Choroid plexus epithelial cell (primary cell): ENCODE measurements around the gene UBA7.

Source experiments
- DNase-seq: peaks from one replicate; pipeline ENCODE4 v3.0.0-alpha.2; 2010; ENCODE audit warnings: low read depth
- H3K4me3 ChIP-seq: 2 replicates; pipeline ENCODE4 v1.5.1; 2011; ENCODE audit warnings: low read depth, mild to moderate bottlenecking, control low read depth, low read length, moderate library complexity
- CTCF ChIP-seq: conservative IDR thresholded peaks from 2 replicates; pipeline ENCODE4 v1.5.1; 2011; ENCODE audit warnings: low read depth, mild to moderate bottlenecking, control low read depth, inconsistent platforms, low read length, moderate library complexity

The UBA7 gene

DNA sequence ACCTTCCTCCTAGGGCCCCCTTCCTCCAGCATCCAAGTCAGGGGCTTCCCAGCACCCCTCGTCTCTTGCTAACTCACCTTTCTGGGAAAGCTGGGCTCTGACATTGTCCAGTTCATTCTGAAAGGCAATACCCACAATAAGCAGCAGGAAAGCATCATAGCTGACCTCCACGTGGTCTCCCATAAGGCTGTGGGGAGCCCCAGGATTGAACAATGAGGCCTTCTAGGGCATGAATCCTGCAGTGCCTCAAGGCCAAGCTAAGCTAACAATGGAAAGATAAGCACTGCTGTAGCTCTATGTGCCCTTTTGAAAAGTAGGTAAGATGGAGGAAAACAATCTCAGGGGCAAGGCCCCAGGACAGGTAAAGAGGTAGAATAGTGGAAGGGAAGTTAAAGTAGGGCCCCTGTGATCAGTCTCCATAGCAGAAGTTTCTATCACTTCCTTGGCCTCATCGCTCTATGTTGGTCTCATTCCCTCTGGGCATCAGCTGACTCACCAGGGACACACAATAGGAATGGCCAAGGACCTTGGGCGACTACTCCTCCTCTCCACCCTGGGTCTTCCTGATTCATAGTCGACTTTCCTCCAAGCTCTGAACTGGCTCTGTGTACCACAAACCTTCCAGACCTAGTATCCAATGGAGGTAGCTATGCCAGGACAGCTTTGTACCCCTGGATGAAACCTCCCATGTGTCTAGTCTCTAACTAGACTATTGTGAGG is 30.9 kb upstream of the UBA7 start:
- H3K4me3 ChIP-seq, result no peak overlapping the region
- TF ChIP-seq CTCF, result no peak
- no peak for DNase-seq

DNA sequence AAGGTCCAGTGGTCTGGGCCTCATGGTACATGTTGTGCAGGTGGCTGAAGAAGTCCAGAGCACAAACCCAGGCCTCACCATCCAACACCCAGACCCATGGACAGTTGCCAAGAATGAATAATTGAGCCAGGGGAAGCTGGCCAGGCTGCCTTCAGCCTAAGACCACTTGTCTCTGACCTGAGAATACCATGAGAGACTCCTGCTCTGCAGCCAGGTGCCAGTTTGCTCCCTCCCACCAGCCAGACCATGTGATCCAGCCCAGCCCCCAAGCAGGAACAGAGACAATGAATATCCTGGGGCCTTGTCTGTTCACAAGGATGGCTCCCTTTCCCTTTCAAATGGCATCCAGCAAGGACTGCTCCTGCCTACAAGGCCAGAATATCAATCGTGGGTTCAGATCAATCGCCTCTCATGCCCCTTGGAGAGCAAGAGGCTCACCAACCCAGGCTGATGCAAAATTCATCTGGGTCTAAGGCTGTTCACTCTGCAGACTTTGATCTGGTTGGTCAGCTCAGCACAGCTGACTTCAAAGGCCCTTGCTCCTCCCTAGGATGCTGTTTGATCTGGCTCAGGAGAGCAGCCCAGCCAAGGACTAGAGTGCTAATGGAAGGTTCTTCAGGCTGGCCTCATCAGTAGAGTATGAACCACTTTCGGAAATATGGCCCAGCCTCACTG is 29.2 kb upstream of the UBA7 start:
- no peak for DNase-seq

DNA sequence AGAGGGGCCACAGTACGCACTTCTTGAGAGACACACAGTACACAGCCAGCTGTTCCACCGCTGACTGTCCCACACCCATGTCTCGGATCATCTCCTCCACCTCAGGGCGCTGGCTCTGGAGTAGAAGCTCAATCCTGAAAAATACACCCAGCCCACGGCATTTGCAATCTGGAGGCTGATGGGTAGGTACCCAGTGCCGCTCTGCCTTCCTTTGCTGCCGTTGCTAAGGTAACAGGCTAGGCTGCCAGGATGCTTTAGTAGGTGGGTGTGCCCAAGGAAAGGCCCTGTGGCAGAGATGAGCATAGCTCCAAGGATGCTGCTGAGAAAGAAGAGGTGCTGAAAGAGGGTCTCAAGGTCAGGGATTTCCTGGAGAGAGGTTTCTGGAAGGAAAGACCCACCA is 28.1 kb upstream of the UBA7 start:
- no peak overlapping the region for H3K4me3 ChIP-seq
- no peak for TF ChIP-seq CTCF
- DNase-seq, result no peak

More for the DNA sequence above, 29.2 kb upstream of the UBA7 start:
- H3K4me3 ChIP-seq, result no peak overlapping the region
- TF ChIP-seq CTCF, result no peak

GRCh38 chr3:49841126-49841696 is 27.5 kb upstream of the UBA7 start:
- TF ChIP-seq CTCF, result peak; percentile 53
- DNase-seq, result peak; percentile 33
- no peak overlapping the region for H3K4me3 ChIP-seq

- peak; percentile 24 for DNase-seq
- H3K4me3 ChIP-seq, result no peak overlapping the region
- TF ChIP-seq CTCF, result no peak
These were observed 26.6 kb upstream of the UBA7 start for GRCh38 chr3:49840388-49840787.

DNA sequence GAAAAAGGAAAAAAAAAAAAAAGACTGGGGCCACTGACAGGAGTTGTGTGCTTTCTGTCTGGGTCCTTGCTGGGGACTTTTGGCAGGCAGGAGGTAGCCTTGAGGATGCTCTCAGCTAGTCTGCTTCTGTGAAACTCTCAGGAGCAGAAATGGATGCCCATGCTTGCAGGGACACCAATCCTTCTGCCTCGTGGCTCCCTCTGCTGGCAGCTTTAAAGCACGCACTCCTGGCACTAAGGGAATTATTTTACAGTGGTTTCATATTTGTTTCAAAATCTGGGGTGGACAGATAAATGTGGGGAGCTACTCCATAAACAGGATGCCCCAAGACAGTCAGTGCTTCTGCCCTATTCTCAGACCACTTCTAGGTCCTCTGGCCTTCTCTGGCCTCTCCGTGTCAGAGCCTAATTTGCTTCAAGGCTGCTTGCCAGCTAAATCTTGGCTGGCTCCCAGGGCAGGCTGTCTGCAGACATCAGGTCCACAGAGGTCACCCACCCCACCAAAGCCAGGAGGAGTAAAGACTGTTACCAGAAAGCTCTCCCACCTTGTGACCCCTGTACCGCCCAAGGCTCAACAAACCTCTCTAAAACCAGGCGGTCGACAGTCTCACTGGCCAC is 25.5 kb upstream of the UBA7 start:
- TF ChIP-seq CTCF, result peak; percentile 96
- DNase-seq, result peak; percentile 89
- H3K4me3 ChIP-seq, result no peak overlapping the region
